HEK293T (cell line): ENCODE data around the gene SKAP2.

Experiments
- ARNT ChIP-seq: fragments of 450-650 bp; IDR thresholded peaks from 2 replicates; pipeline ENCODE4 v1.6.1; 2017; ENCODE audit warnings: mild to moderate bottlenecking
- BHLHE40 ChIP-seq: fragments of 450-650 bp; IDR thresholded peaks from 2 replicates; pipeline ENCODE4 v1.6.1; 2016; ENCODE audit warnings: mild to moderate bottlenecking, moderate library complexity, borderline replicate concordance
- CTBP1 ChIP-seq: fragments of 450-650 bp; IDR thresholded peaks from 2 replicates; pipeline ENCODE4 v1.6.1; 2016; ENCODE audit warnings: borderline replicate concordance
- ELF4 ChIP-seq: fragments of 450-650 bp; IDR thresholded peaks from 2 replicates; pipeline ENCODE4 v1.6.1; 2017; ENCODE audit warnings: antibody characterized with exemption
- FOXA1 ChIP-seq: fragments of 450-650 bp; IDR thresholded peaks from 2 replicates; pipeline ENCODE4 v1.6.1; 2016; ENCODE audit warnings: mild to moderate bottlenecking
- FOXK2 ChIP-seq: fragments of 450-650 bp; IDR thresholded peaks from 2 replicates; pipeline ENCODE4 v1.6.1; 2016; ENCODE audit warnings: mild to moderate bottlenecking
- FOXM1 ChIP-seq: fragments of 450-650 bp; IDR thresholded peaks from 2 replicates; pipeline ENCODE4 v1.6.1; 2017; ENCODE audit warnings: mild to moderate bottlenecking, borderline replicate concordance
- HDGF ChIP-seq: fragments of 450-650 bp; IDR thresholded peaks from 2 replicates; pipeline ENCODE4 v1.6.1; 2017; ENCODE audit warnings: antibody characterized with exemption, borderline replicate concordance
- L3MBTL2 ChIP-seq: fragments of 450-650 bp; conservative IDR thresholded peaks from 2 replicates; pipeline ENCODE4 v1.6.1; 2016; ENCODE audit warnings: mild to moderate bottlenecking
- LEF1 ChIP-seq: fragments of 450-650 bp; IDR thresholded peaks from 2 replicates; pipeline ENCODE4 v1.6.1; 2017; ENCODE audit warnings: mild to moderate bottlenecking, borderline replicate concordance
- PKNOX1 ChIP-seq: fragments of 450-650 bp; IDR thresholded peaks from 2 replicates; pipeline ENCODE4 v1.6.1; 2016
- SP1 ChIP-seq: fragments of 450-650 bp; IDR thresholded peaks from 2 replicates; pipeline ENCODE4 v1.6.1; 2017
- TARDBP ChIP-seq: fragments of 450-650 bp; IDR thresholded peaks from 2 replicates; pipeline ENCODE4 v1.6.1; 2016
- ZNF384 ChIP-seq: fragments of 450-650 bp; IDR thresholded peaks from 2 replicates; pipeline ENCODE4 v1.6.1; 2016

- no peak for TF ChIP-seq ARNT
- no peak for TF ChIP-seq SP1
- TF ChIP-seq TARDBP, result no peak
- no peak for TF ChIP-seq BHLHE40
- TF ChIP-seq PKNOX1, result no peak
- TF ChIP-seq L3MBTL2, result no peak
- no peak for TF ChIP-seq CTBP1
- TF ChIP-seq HDGF, result no peak
- no peak for TF ChIP-seq ELF4
- TF ChIP-seq FOXM1, result no peak
- no peak for TF ChIP-seq FOXK2
- TF ChIP-seq LEF1, result no peak
- no peak for TF ChIP-seq ZNF384
- no peak for TF ChIP-seq FOXA1
These were observed 72.4 kb downstream of the SKAP2 start for GRCh38 chr7:26792006-26792405.
